Breast epithelium (tissue), 3 donors: ENCODE data around the gene FTCDNL1.

Experiments
- POLR2A ChIP-seq: fragments of 450-650 bp; IDR thresholded peaks from one replicate; pipeline ENCODE4 v1.6.1; 2016; ENCODE audit warnings: antibody characterized with exemption, mild to moderate bottlenecking, moderate library complexity
- TF ChIP-seq, protein P1 (sequence below), 3 donors: fragments of 450-650 bp; IDR thresholded peaks; one replicate each; pipeline ENCODE4 v1.5.1; 2016 to 2017; ENCODE audit warnings: antibody characterized with exemption in 3 of 3, mild to moderate bottlenecking in 3 of 3, moderate library complexity in 3 of 3

DNA sequence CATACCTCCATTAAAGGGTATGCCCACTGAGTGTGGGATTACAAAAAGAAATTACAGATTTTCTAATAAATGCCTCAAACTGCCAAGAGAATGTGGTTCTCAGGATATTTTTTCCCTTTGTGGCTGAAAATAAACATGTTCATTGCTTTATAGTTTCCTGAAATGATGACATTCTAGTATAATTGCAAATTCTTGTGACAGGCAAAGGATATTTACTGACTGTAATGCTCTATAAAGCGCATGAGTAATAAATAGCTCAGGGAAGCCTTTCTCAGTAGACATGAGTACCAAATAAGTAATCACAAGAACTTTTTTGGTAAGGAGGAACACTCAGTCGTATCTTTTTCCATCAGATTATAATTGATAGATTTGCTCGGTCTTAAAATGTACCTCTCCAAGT, 72.3 kb downstream of the FTCDNL1 start:
- TF ChIP-seq, protein P1, sequence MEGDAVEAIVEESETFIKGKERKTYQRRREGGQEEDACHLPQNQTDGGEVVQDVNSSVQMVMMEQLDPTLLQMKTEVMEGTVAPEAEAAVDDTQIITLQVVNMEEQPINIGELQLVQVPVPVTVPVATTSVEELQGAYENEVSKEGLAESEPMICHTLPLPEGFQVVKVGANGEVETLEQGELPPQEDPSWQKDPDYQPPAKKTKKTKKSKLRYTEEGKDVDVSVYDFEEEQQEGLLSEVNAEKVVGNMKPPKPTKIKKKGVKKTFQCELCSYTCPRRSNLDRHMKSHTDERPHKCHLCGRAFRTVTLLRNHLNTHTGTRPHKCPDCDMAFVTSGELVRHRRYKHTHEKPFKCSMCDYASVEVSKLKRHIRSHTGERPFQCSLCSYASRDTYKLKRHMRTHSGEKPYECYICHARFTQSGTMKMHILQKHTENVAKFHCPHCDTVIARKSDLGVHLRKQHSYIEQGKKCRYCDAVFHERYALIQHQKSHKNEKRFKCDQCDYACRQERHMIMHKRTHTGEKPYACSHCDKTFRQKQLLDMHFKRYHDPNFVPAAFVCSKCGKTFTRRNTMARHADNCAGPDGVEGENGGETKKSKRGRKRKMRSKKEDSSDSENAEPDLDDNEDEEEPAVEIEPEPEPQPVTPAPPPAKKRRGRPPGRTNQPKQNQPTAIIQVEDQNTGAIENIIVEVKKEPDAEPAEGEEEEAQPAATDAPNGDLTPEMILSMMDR (IDR thresholded peaks at IDR 0.05): no peak
- no peak for TF ChIP-seq POLR2A
